Choroid plexus epithelial cell (primary cell): ENCODE results near the gene PDLIM5.

ENCODE experiments used
- DNase-seq: peaks from one replicate; pipeline ENCODE4 v3.0.0-alpha.2; 2010; ENCODE audit warnings: low read depth
- H3K4me3 ChIP-seq: 2 replicates; pipeline ENCODE4 v1.5.1; 2011; ENCODE audit warnings: low read depth, mild to moderate bottlenecking, control low read depth, low read length, moderate library complexity
- TF ChIP-seq, protein P1 (sequence below): conservative IDR thresholded peaks from 2 replicates; pipeline ENCODE4 v1.5.1; 2011; ENCODE audit warnings: low read depth, mild to moderate bottlenecking, control low read depth, inconsistent platforms, low read length, moderate library complexity

Gene PDLIM5

GRCh38 chr4:94635177-94635576, 183.4 kb downstream of the PDLIM5 start:
- TF ChIP-seq, protein P1, sequence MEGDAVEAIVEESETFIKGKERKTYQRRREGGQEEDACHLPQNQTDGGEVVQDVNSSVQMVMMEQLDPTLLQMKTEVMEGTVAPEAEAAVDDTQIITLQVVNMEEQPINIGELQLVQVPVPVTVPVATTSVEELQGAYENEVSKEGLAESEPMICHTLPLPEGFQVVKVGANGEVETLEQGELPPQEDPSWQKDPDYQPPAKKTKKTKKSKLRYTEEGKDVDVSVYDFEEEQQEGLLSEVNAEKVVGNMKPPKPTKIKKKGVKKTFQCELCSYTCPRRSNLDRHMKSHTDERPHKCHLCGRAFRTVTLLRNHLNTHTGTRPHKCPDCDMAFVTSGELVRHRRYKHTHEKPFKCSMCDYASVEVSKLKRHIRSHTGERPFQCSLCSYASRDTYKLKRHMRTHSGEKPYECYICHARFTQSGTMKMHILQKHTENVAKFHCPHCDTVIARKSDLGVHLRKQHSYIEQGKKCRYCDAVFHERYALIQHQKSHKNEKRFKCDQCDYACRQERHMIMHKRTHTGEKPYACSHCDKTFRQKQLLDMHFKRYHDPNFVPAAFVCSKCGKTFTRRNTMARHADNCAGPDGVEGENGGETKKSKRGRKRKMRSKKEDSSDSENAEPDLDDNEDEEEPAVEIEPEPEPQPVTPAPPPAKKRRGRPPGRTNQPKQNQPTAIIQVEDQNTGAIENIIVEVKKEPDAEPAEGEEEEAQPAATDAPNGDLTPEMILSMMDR: no peak
- DNase-seq: peak; percentile 28
- no peak overlapping the region for H3K4me3 ChIP-seq

DNA sequence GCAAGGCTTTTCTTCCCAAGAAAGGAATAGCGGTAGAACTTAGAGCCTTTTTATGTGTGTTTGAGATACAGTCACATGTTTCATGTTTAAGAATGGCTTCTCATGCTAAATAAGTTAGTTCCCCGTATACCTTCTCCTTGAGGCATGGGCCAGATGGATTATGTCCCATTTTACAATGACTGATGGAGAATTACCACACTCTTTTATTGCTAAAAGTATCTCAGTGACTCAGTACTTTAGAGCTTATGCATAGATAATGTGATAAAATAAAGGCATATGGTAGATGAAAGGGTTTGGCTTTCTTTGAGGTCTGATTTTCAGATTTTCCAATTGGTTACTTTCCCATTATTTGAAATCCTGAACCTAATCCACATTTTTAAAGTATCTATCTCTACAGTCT, 184.3 kb downstream of the PDLIM5 start:
- DNase-seq: no peak
- no peak overlapping the region for H3K4me3 ChIP-seq
- TF ChIP-seq, protein P1: no peak

GRCh38 chr4:94639298-94639697, 187.6 kb downstream of the PDLIM5 start:
- TF ChIP-seq, protein P1: no peak

DNA sequence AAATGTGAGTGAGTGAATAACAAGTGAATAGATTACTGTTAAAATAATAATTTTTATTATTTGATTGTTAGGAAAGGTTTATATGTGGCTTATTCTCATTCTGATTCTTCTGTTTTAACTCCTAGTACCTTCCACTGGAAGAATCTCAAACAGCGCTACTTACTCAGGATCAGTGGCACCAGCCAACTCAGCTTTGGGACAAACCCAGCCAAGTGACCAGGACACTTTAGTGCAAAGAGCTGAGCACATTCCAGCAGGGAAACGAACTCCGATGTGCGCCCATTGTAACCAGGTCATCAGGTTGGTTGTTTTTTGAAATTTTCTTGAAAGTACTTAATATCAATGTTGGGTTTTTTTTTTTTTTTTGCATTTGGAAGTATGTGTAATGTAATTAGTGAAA, 188.4 kb downstream of the PDLIM5 start:
- TF ChIP-seq, protein P1: no peak
- no peak for DNase-seq

More at GRCh38 chr4:94639298-94639697, 187.6 kb downstream of the PDLIM5 start:
- H3K4me3 ChIP-seq: no peak overlapping the region
- no peak for DNase-seq

GRCh38 chr4:94641702-94642560, 190.2 kb downstream of the PDLIM5 start:
- TF ChIP-seq, protein P1: no peak
- no peak overlapping the region for H3K4me3 ChIP-seq
- DNase-seq: peak; percentile 66

More for the DNA sequence above, 188.4 kb downstream of the PDLIM5 start:
- H3K4me3 ChIP-seq: no peak overlapping the region

- H3K4me3 ChIP-seq: no peak overlapping the region
- TF ChIP-seq, protein P1: no peak
- peak; percentile 35 for DNase-seq
Observed at GRCh38 chr4:94642561-94642866, 190.8 kb downstream of the PDLIM5 start.

DNA sequence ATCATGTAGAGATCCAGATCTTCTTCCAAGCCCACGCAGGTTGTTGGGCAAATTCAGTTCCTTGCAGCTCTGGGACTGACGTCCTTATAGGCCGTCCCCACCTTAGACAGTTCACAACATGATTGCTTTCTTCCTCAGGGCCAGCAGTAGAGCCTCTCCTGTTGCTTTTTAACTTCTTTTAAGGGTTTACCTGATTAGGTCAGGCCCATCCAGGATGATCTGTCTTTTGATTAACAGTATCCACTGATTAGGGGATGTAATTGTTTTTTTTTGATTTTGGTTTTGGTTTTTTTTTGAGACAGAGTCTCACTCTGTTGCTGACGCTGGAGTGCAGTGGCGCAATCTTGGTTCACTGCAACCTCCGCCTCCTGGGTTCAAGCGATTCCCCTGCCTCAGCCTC, 197.0 kb downstream of the PDLIM5 start:
- no peak for DNase-seq
- TF ChIP-seq, protein P1: no peak
- no peak overlapping the region for H3K4me3 ChIP-seq
